Activated CD8-positive, alpha-beta memory T cell treated with anti-CD3 and anti-CD28 coated beads, Interleukin-2, amount 50 U/mL, for 4 hours (primary cell): ENCODE data around the gene BAHD1.

Experiments
- DNase-seq: peaks from one replicate; pipeline ENCODE4 v3.0.0-alpha.2; 2020

Gene BAHD1

GRCh38 chr15:40440743-40441564 is at the start of gene BAHD1:
Gene BAHD1, plus strand, starts transcription at chr15:40440953. Its CDS starts 17,512 bp downstream, at chr15:40458465.
- peak; percentile 97 for DNase-seq

- DNase-seq = no peak
Observed at GRCh38 chr15:40392986-40393948, 47.5 kb upstream of the BAHD1 start.

GRCh38 chr15:40397688-40398412 is 42.9 kb upstream of the BAHD1 start:
- no peak for DNase-seq

- no peak for DNase-seq
Observed at GRCh38 chr15:40398413-40398873, 42.3 kb upstream of the BAHD1 start.

GRCh38 chr15:40399370-40399769 is 41.4 kb upstream of the BAHD1 start:
- no peak for DNase-seq

GRCh38 chr15:40405501-40406381 is 35.0 kb upstream of the BAHD1 start, which contains the start of gene IVD:
Gene IVD, plus strand, starts transcription at chr15:40405795. Its CDS starts 33 bp downstream, at chr15:40405828.
- DNase-seq = peak; percentile 90

- no peak for DNase-seq
Observed at GRCh38 chr15:40407330-40407990, 33.3 kb upstream of the BAHD1 start.

- DNase-seq = no peak
Observed at GRCh38 chr15:40409366-40409765, 31.4 kb upstream of the BAHD1 start.

- no peak for DNase-seq
Observed at GRCh38 chr15:40410476-40410875, 30.3 kb upstream of the BAHD1 start.

GRCh38 chr15:40412095-40412759 is 28.5 kb upstream of the BAHD1 start:
- DNase-seq = no peak

- no peak for DNase-seq
Observed at GRCh38 chr15:40413036-40413435, 27.7 kb upstream of the BAHD1 start.

- no peak for DNase-seq
Observed at GRCh38 chr15:40414816-40415215, 25.9 kb upstream of the BAHD1 start.

- DNase-seq = no peak
Observed at GRCh38 chr15:40415226-40415625, 25.5 kb upstream of the BAHD1 start.

GRCh38 chr15:40416056-40416455 is 24.7 kb upstream of the BAHD1 start:
- DNase-seq = no peak

GRCh38 chr15:40418126-40418525 is 22.6 kb upstream of the BAHD1 start:
- DNase-seq = no peak

GRCh38 chr15:40420071-40420713 is 20.6 kb upstream of the BAHD1 start:
- no peak for DNase-seq

- no peak for DNase-seq
Observed at GRCh38 chr15:40420793-40421192, 20.0 kb upstream of the BAHD1 start.

GRCh38 chr15:40421246-40422157 is 19.3 kb upstream of the BAHD1 start:
- peak; percentile 85 for DNase-seq
